Glutamatergic neuron (in vitro differentiated cells): Measurements from ENCODE around the gene SIGLEC1. TPM values are rescaled to one million over a fixed set of nuclear protein-coding genes. Genes with fewer than 3 reads are reported as not detected.

Source experiments
- DNase-seq: peaks from one replicate; pipeline ENCODE4 v3.0.0; 2022
- H3K27ac Mint-ChIP-seq: one replicate; pipeline ENCODE4 v1.8.0; 2020; ENCODE audit warnings: mild to moderate bottlenecking, mixed read lengths, inconsistent platforms; ENCODE audit not compliant: unreplicated experiment
- H3K27me3 Mint-ChIP-seq: one replicate; pipeline ENCODE4 v1.8.0; 2020; ENCODE audit warnings: mild to moderate bottlenecking, moderate library complexity, mixed read lengths, inconsistent platforms; ENCODE audit not compliant: unreplicated experiment
- H3K36me3 Mint-ChIP-seq: one replicate; pipeline ENCODE4 v1.8.0; 2020; ENCODE audit warnings: mild to moderate bottlenecking, mixed read lengths, inconsistent platforms; ENCODE audit not compliant: unreplicated experiment
- H3K4me1 Mint-ChIP-seq: one replicate; pipeline ENCODE4 v1.8.0; 2020; ENCODE audit warnings: mild to moderate bottlenecking, low read depth, mixed read lengths, inconsistent platforms; ENCODE audit not compliant: unreplicated experiment
- H3K4me3 Mint-ChIP-seq: one replicate; pipeline ENCODE4 v1.8.0; 2020; ENCODE audit warnings: mild to moderate bottlenecking, mixed read lengths, inconsistent platforms; ENCODE audit not compliant: unreplicated experiment
- H3K9me3 Mint-ChIP-seq: one replicate; pipeline ENCODE4 v1.8.0; 2020; ENCODE audit warnings: mild to moderate bottlenecking, moderate library complexity, mixed read lengths, inconsistent platforms; ENCODE audit not compliant: unreplicated experiment
- CTCF ChIP-seq: fragments of 200-600 bp; sonication (generic); IDR thresholded peaks from one replicate; pipeline ENCODE4 v1.5.0; 2021; ENCODE audit not compliant: partially characterized antibody, unreplicated experiment
- total RNA-seq: library from RNA; stranded (reverse); fragmentation: NEBNext Ultra II Directional; extraction: Animal tissue kit (Norgen Biotek cat#: 25700); gene quantifications from one replicate; pipeline ENCODE4 v1.2.1, GENCODE V29; 2021; ENCODE audit not compliant: unreplicated experiment

The SIGLEC1 gene
- total RNA-seq, 1 donor from 2014 or later: not detected

GRCh38 chr20:3729811-3730540, 17.6 kb upstream of the SIGLEC1 start:
- no peak overlapping the region for H3K4me3 Mint-ChIP-seq
- H3K27ac Mint-ChIP-seq: no peak overlapping the region
- DNase-seq: no peak
- peaks cover 5% of the 10 kb centered on the region for H3K9me3 Mint-ChIP-seq
- H3K4me1 Mint-ChIP-seq: peaks cover 7% of the 10 kb centered on the region
- H3K36me3 Mint-ChIP-seq: no peaks in the 10 kb centered on the region
- H3K27me3 Mint-ChIP-seq: peaks cover 17% of the 10 kb centered on the region
- no peak for TF ChIP-seq CTCF

- Mint-ChIP-seq H3K27ac (no peak overlapping the region), H3K4me3 (no peak overlapping the region), H3K27me3 (peaks cover 15% of the 10 kb centered on the region), H3K4me1 (peaks cover 7% of the 10 kb centered on the region), H3K36me3 (no peaks in the 10 kb centered on the region), H3K9me3 (peaks cover 5% of the 10 kb centered on the region)
- TF ChIP-seq CTCF: no peak
- no peak for DNase-seq
These were observed 17.0 kb upstream of the SIGLEC1 start for GRCh38 chr20:3729378-3729777.

GRCh38 chr20:3728876-3729275, 16.5 kb upstream of the SIGLEC1 start:
- H3K27me3 Mint-ChIP-seq: peaks cover 14% of the 10 kb centered on the region
- no peak for TF ChIP-seq CTCF
- H3K36me3 Mint-ChIP-seq: no peaks in the 10 kb centered on the region
- DNase-seq: no peak
- H3K27ac Mint-ChIP-seq: no peak overlapping the region
- peaks cover 5% of the 10 kb centered on the region for H3K9me3 Mint-ChIP-seq
- H3K4me3 Mint-ChIP-seq: no peak overlapping the region
- peaks cover 7% of the 10 kb centered on the region for H3K4me1 Mint-ChIP-seq

- no peak for DNase-seq
- no peak for TF ChIP-seq CTCF
- Mint-ChIP-seq H3K27me3 (peaks cover 13% of the 10 kb centered on the region), H3K36me3 (no peaks in the 10 kb centered on the region), H3K4me3 (no peak overlapping the region), H3K27ac (no peak overlapping the region), H3K4me1 (peaks cover 7% of the 10 kb centered on the region), H3K9me3 (peaks cover 5% of the 10 kb centered on the region)
These were observed 16.0 kb upstream of the SIGLEC1 start for GRCh38 chr20:3728354-3728753.

GRCh38 chr20:3727401-3728021, 15.1 kb upstream of the SIGLEC1 start:
- Mint-ChIP-seq H3K4me3 (no peak overlapping the region), H3K27me3 (peaks cover 9% of the 10 kb centered on the region), H3K9me3 (peaks cover 5% of the 10 kb centered on the region), H3K36me3 (no peaks in the 10 kb centered on the region), H3K27ac (no peak overlapping the region), H3K4me1 (peaks cover 6% of the 10 kb centered on the region)
- TF ChIP-seq CTCF: no peak
- no peak for DNase-seq
